Activated naive CD4-positive, alpha-beta T cell (primary cell): ENCODE measurements around the gene SEC62.
A peak's percentile ranks its signal among the peaks of the same experiment; 100 is the strongest.

Experiments
- DNase-seq, 4 experiments: peaks; one replicate each; lab custom pipeline; 2025; lab: John Stamatoyannopoulos, UW

The SEC62 gene

GRCh38 chr3:169966428-169966950 lies at the start of gene SEC62:
TSS of gene SEC62 (plus strand) at chr3:169966807. CDS start at chr3:169966823, 16 bp downstream.
- peak; percentile 82 to 93 (median 92) for DNase-seq

- no peak for DNase-seq
Measured at GRCh38 chr3:169923189-169923588, 43.4 kb upstream of the SEC62 start.

GRCh38 chr3:169923831-169924230 lies 42.8 kb upstream of the SEC62 start:
- no peak for DNase-seq

GRCh38 chr3:169929830-169930519 lies 36.6 kb upstream of the SEC62 start:
- DNase-seq = no peak

GRCh38 chr3:169930843-169931242 lies 35.8 kb upstream of the SEC62 start:
- DNase-seq = no peak

GRCh38 chr3:169931747-169932520 lies 34.7 kb upstream of the SEC62 start:
- no peak for DNase-seq

- DNase-seq = no peak
Measured at GRCh38 chr3:169939320-169939719, 27.3 kb upstream of the SEC62 start.

- no peak for DNase-seq
Measured at GRCh38 chr3:169939751-169940150, 26.9 kb upstream of the SEC62 start.

GRCh38 chr3:169940470-169941181 lies 26.0 kb upstream of the SEC62 start:
- no peak for DNase-seq

GRCh38 chr3:169945313-169945712 lies 21.3 kb upstream of the SEC62 start:
- DNase-seq = peak in 1 of 4 experiments; percentile 15

- no peak for DNase-seq
Measured at GRCh38 chr3:169946336-169946735, 20.3 kb upstream of the SEC62 start.

GRCh38 chr3:169948559-169949448 lies 17.8 kb upstream of the SEC62 start:
- no peak for DNase-seq

GRCh38 chr3:169952045-169952444 lies 14.6 kb upstream of the SEC62 start:
- DNase-seq = no peak

GRCh38 chr3:169953462-169954141 lies 13.0 kb upstream of the SEC62 start:
- DNase-seq = no peak

- no peak for DNase-seq
Measured at GRCh38 chr3:169954142-169954756, 12.4 kb upstream of the SEC62 start.

GRCh38 chr3:169955406-169955805 lies 11.2 kb upstream of the SEC62 start:
- no peak for DNase-seq

- no peak for DNase-seq
Measured at GRCh38 chr3:169964176-169964575, 2.4 kb upstream of the SEC62 start.

GRCh38 chr3:169965562-169966427 lies 812 bp upstream of the SEC62 start:
- DNase-seq = peak in 1 of 4 experiments; percentile 20
